IMR-90 (cell line): Measurements from ENCODE around the gene MMP24. TPM values are rescaled to one million over a fixed set of nuclear protein-coding genes. Genes with fewer than 3 reads are reported as not detected.
A peak's percentile ranks its signal among the peaks of the same experiment; 100 is the strongest.

ENCODE experiments used
- ATAC-seq: fragments of 200-7000 bp; cut with Tn5 transposase; 2 replicates; pipeline ENCODE4 v1.9.1; 2020; ENCODE audit warnings: low read depth, mild to moderate bottlenecking, moderate library complexity
- BruUV-seq: library from RNA; stranded (reverse); fragments of 400-500 nt; replicated peaks from 2 replicates; lab custom pipeline; 2021; lab: Mats Ljungman, UMichigan
- CTCF ChIA-PET: fragments of 300-600 bp; formaldehyde crosslinking; extraction: SDS; loops from one replicate; lab custom pipeline; 2021; ENCODE audit warnings: antibody characterized with exemption; lab: Yijun Ruan, JAX
- POLR2A ChIA-PET: fragments of 300-600 bp; sonication (Branson Sonifier 250); formaldehyde crosslinking; loops from one replicate; lab custom pipeline; 2022; ENCODE audit warnings: antibody characterized with exemption; ENCODE audit not compliant: unreplicated experiment; lab: Charles Lee
- DNase-seq: peaks from one replicate; pipeline ENCODE4 v3.0.0; 2013
- H2AFZ ChIP-seq: replicated peaks from 2 replicates; pipeline ENCODE3; 2013; ENCODE audit warnings: low read length, mild to moderate bottlenecking; ENCODE audit not compliant: poor library complexity
- H2AK5ac ChIP-seq: 2 replicates; pipeline ENCODE4 v1.6.1; 2013; ENCODE audit warnings: low read depth, low read length, inconsistent platforms
- H2AK9ac ChIP-seq: replicated peaks from 2 replicates; pipeline ENCODE3; 2013; ENCODE audit warnings: mild to moderate bottlenecking, low read depth, low read length, moderate library complexity; ENCODE audit not compliant: poor library complexity
- H2BK120ac ChIP-seq: 2 replicates; pipeline ENCODE4 v1.6.1; 2013; ENCODE audit warnings: low read depth, low read length, inconsistent platforms
- H2BK15ac ChIP-seq: 3 replicates; pipeline ENCODE4 v1.6.1; 2013; ENCODE audit warnings: low read depth, low read length, inconsistent platforms
- H2BK20ac ChIP-seq: 2 replicates; pipeline ENCODE4 v1.6.1; 2013; ENCODE audit warnings: low read depth, mild to moderate bottlenecking, inconsistent platforms, low read length, moderate library complexity
- H2BK5ac ChIP-seq: 2 replicates; pipeline ENCODE4 v1.6.1; 2013; ENCODE audit warnings: mild to moderate bottlenecking, low read depth, low read length, inconsistent platforms; ENCODE audit not compliant: poor library complexity, severe bottlenecking
- H3K14ac ChIP-seq: replicated peaks from 2 replicates; pipeline ENCODE4 v1.6.1; 2013; ENCODE audit warnings: low read depth, low read length, inconsistent platforms
- H3K18ac ChIP-seq: 2 replicates; pipeline ENCODE4 v1.6.1; 2013; ENCODE audit warnings: low read depth, low read length, control low read depth
- H3K23ac ChIP-seq: 2 replicates; pipeline ENCODE4 v1.6.1; 2013; ENCODE audit warnings: low read depth, low read length, inconsistent platforms
- H3K27ac ChIP-seq: 2 replicates; pipeline ENCODE4 v1.5.1; 2013; ENCODE audit warnings: mild to moderate bottlenecking, control low read depth, low read length; ENCODE audit not compliant: insufficient read depth
- H3K27me3 ChIP-seq: 2 replicates; pipeline ENCODE4 v1.6.1; 2013; ENCODE audit warnings: low read length; ENCODE audit not compliant: control insufficient read depth, insufficient read depth
- H3K36me3 ChIP-seq: 2 replicates; pipeline ENCODE4 v1.6.1; 2013; ENCODE audit warnings: low read length, mixed read lengths; ENCODE audit not compliant: control insufficient read depth, insufficient read depth
- H3K4ac ChIP-seq: 2 replicates; pipeline ENCODE4 v1.6.1; 2013; ENCODE audit warnings: low read depth, low read length, inconsistent platforms
- H3K4me1 ChIP-seq: 2 replicates; pipeline ENCODE4 v1.6.1; 2013; ENCODE audit warnings: low read length, mixed read lengths; ENCODE audit not compliant: control insufficient read depth, insufficient read depth
- H3K4me2 ChIP-seq: 2 replicates; pipeline ENCODE4 v1.6.1; 2013; ENCODE audit warnings: low read depth, mild to moderate bottlenecking, control low read depth, low read length, moderate library complexity
- H3K4me3 ChIP-seq: 2 replicates; pipeline ENCODE4 v1.5.1; 2013; ENCODE audit warnings: low read depth, mild to moderate bottlenecking, control low read depth, low read length, moderate library complexity; ENCODE audit not compliant: insufficient read depth
- H3K56ac ChIP-seq: 2 replicates; pipeline ENCODE4 v1.6.1; 2013; ENCODE audit warnings: low read length, inconsistent platforms; ENCODE audit not compliant: insufficient read depth; ENCODE audit errors: extremely low read depth
- H3K79me1 ChIP-seq, 2 experiments: 2 replicates each; pipeline ENCODE4 v1.6.1; 2013; ENCODE audit warnings: low read length in 2 of 2, inconsistent platforms in 1 of 2, low read depth in 1 of 2
- H3K9ac ChIP-seq: 2 replicates; pipeline ENCODE4 v1.6.1; 2013; ENCODE audit warnings: low read depth, low read length, control low read depth
- H3K9me1 ChIP-seq: 2 replicates; pipeline ENCODE4 v1.6.1; 2013; ENCODE audit warnings: low read length, inconsistent platforms; ENCODE audit not compliant: insufficient read depth
- H3K9me3 ChIP-seq: 2 replicates; pipeline ENCODE4 v1.6.1; 2013; ENCODE audit warnings: low read length; ENCODE audit not compliant: control insufficient read depth, insufficient read depth
- H4K20me1 ChIP-seq: 2 replicates; pipeline ENCODE4 v1.6.1; 2013; ENCODE audit warnings: low read length, inconsistent platforms; ENCODE audit not compliant: insufficient read depth
- H4K5ac ChIP-seq: 2 replicates; pipeline ENCODE4 v1.6.1; 2013; ENCODE audit warnings: mild to moderate bottlenecking, low read depth, low read length, control low read depth
- H4K8ac ChIP-seq, 2 experiments: 2 replicates each; pipeline ENCODE4 v1.6.1; 2013; ENCODE audit warnings: low read depth in 2 of 2, low read length in 2 of 2, control low read depth in 1 of 2, inconsistent platforms in 1 of 2
- H4K91ac ChIP-seq: 2 replicates; pipeline ENCODE4 v1.6.1; 2013; ENCODE audit warnings: low read depth, low read length, inconsistent platforms; ENCODE audit not compliant: insufficient read depth
- BHLHE40 ChIP-seq: fragments of 150-350 bp; IDR thresholded peaks from 2 replicates; pipeline ENCODE4 v1.6.1; 2016; ENCODE audit warnings: mild to moderate bottlenecking, low read depth, low read length
- CHD1 ChIP-seq: IDR thresholded peaks from 2 replicates; pipeline ENCODE4 v1.6.1; 2012; ENCODE audit warnings: low read depth, low read length, improper control_type of control experiment
- CTCF ChIP-seq: conservative IDR thresholded peaks from 2 replicates; pipeline ENCODE4 v1.5.1; 2012; ENCODE audit warnings: mild to moderate bottlenecking, low read depth, low read length, improper control_type of control experiment
- ELK1 ChIP-seq: fragments of 150-350 bp; IDR thresholded peaks from 2 replicates; pipeline ENCODE4 v1.6.1; 2016; ENCODE audit warnings: low read depth, mild to moderate bottlenecking, low read length, moderate library complexity, borderline replicate concordance
- FOS ChIP-seq: fragments of 150-350 bp; IDR thresholded peaks from 2 replicates; pipeline ENCODE4 v1.6.1; 2016; ENCODE audit warnings: low read depth, low read length
- MAFK ChIP-seq: IDR thresholded peaks from 2 replicates; pipeline ENCODE4 v1.6.1; 2012; ENCODE audit warnings: low read depth, low read length, improper control_type of control experiment
- MAZ ChIP-seq: IDR thresholded peaks from 2 replicates; pipeline ENCODE4 v1.6.1; 2012; ENCODE audit warnings: low read depth, mild to moderate bottlenecking, low read length, improper control_type of control experiment, moderate library complexity, borderline replicate concordance
- MXI1 ChIP-seq: IDR thresholded peaks from 2 replicates; pipeline ENCODE4 v1.6.1; 2012; ENCODE audit warnings: low read depth, mild to moderate bottlenecking, low read length, moderate library complexity, borderline replicate concordance
- NFE2L2 ChIP-seq: fragments of 150-350 bp; IDR thresholded peaks from 2 replicates; pipeline ENCODE4 v1.6.1; 2016; ENCODE audit warnings: low read depth, mild to moderate bottlenecking, low read length
- POLR2A ChIP-seq: IDR thresholded peaks from 2 replicates; pipeline ENCODE4 v1.6.1; 2012; ENCODE audit warnings: mild to moderate bottlenecking, low read depth, low read length
- RAD21 ChIP-seq: IDR thresholded peaks from 2 replicates; pipeline ENCODE4 v1.6.1; 2012; ENCODE audit warnings: low read length, improper control_type of control experiment
- RFX5 ChIP-seq: IDR thresholded peaks from 2 replicates; pipeline ENCODE4 v1.8.0; 2012; ENCODE audit warnings: low read depth, mild to moderate bottlenecking, low read length, moderate library complexity
- SMC3 ChIP-seq: fragments of 150-350 bp; IDR thresholded peaks from 2 replicates; pipeline ENCODE4 v1.6.1; 2016; ENCODE audit warnings: low read depth, mild to moderate bottlenecking, antibody characterized with exemption, low read length, moderate library complexity
- WGBS, 2 experiments: methylation state at CpG; one replicate each; pipeline versions ENCODE4 v1.1.5 to v1.1.7; 2013; ENCODE audit warnings: missing lambda C conversion rate in 2 of 2; ENCODE audit not compliant: insufficient read length in 1 of 2; ENCODE audit errors: extremely low coverage in 2 of 2; 5-methylcytosine and 5-hydroxymethylcytosine counted together
- dilution Hi-C: fragments of 300-500 bp; cut with HindIII; formaldehyde crosslinking; loops from one replicate; pipeline ENCODE4 v1.14.3; 2018; ENCODE audit warnings: low sequenced_read_pairs; ENCODE audit not compliant: unreplicated experiment
- in situ Hi-C: fragments of 300-500 bp; cut with MboI; formaldehyde crosslinking; loops from 3 replicates; pipeline ENCODE4 v1.14.3; 2019; ENCODE audit warnings: low sequenced_read_pairs, inconsistent platforms, mixed read lengths
- intact Hi-C: fragments of 100-400 bp; cut with micrococcal nuclease; formaldehyde crosslinking; loops from 2 replicates; pipeline ENCODE4 v1.10.0; 2022
- polyA plus RNA-seq, 3 experiments: library from polyadenylated mRNA; depleted of rRNA; stranded (reverse); fragments of >200 nt; gene quantifications; 2 replicates each; pipeline ENCODE4 v1.2.3, GENCODE V29; 2012; ENCODE audit warnings: low replicate concordance in 1 of 3
- total RNA-seq: library from RNA; depleted of rRNA; stranded (reverse); fragments of >200 nt; gene quantifications from 2 replicates; pipeline ENCODE4 v1.2.3, GENCODE V29; 2012

Gene MMP24
- total and polyA plus RNA-seq, 2 of the 4 experiments (the other 2 are of a cell fraction), result 0.36 to 0.79 TPM

- TF ChIP-seq BHLHE40 (no peak), RFX5 (no peak)
Measured at GRCh38 chr20:35286077-35286898, 59.8 kb downstream of the MMP24 start (continued).

- ATAC-seq, result no peak
- Histone ChIP-seq H3K14ac (no peak overlapping the region), H3K23ac (no peak overlapping the region), H3K27ac (no peak overlapping the region), H2BK20ac (no peak overlapping the region), H4K20me1 (0 out of 2 replicates have a peak, but pooled peaks cover 4% of the 10 kb centered on the region), H3K9me3 (no peaks in the 10 kb centered on the region), H2BK5ac (no peak overlapping the region), H3K9ac (no peak overlapping the region), H4K5ac (no peak overlapping the region), H3K4me1 (peaks cover 5% of the 10 kb centered on the region), H3K79me1 (peaks cover 0 to 39% of the 10 kb centered on the region in 2 experiments; a peak in 3 of 4 replicates), H4K8ac (no peak overlapping the region), H3K36me3 (no peaks in the 10 kb centered on the region), H2AK5ac (peak overlapping the region; percentile 12; the same call in 1 of the 2 replicates), H3K4me2 (no peak overlapping the region), H3K9me1 (peaks cover 9% of the 10 kb centered on the region), H3K18ac (no peak overlapping the region), H3K4me3 (no peak overlapping the region), H2BK120ac (no peak overlapping the region), H2BK15ac (no peak overlapping the region), H3K56ac (no peak overlapping the region), H3K4ac (no peak overlapping the region), H4K91ac (no peak overlapping the region), H2AK9ac (peak overlapping the region; percentile 85), H3K27me3 (no peaks in the 10 kb centered on the region), H2AFZ (no peak overlapping the region)
- no peak for DNase-seq
- POLR2A ChIA-PET, result no interaction called here
- CTCF ChIA-PET, result no interaction called here
- dilution Hi-C loops, result no loop called here
- intact Hi-C loops, result no loop called here
- no TSS peak for BruUV-seq
- in situ Hi-C loops, result no loop called here
- 100% methylated on average over 2 of the region's 17 CpGs; no CpG with 5 or more reads in 1 of the 2 experiments for WGBS, 2 experiments
- TF ChIP-seq MXI1, result no peak
- no peak for TF ChIP-seq SMC3
- no peak for TF ChIP-seq POLR2A
- no peak for TF ChIP-seq RFX5
- TF ChIP-seq ELK1, result no peak
- TF ChIP-seq BHLHE40, result no peak
- TF ChIP-seq FOS, result no peak
- no peak for TF ChIP-seq MAZ
- no peak for TF ChIP-seq CHD1
- TF ChIP-seq RAD21, result no peak
- TF ChIP-seq CTCF, result no peak
- no peak for TF ChIP-seq NFE2L2
- TF ChIP-seq MAFK, result no peak
Measured at GRCh38 chr20:35286899-35287508, 60.5 kb downstream of the MMP24 start.
